IMR-90 (cell line): ENCODE measurements around the gene PACSIN3. TPM values are rescaled to one million over a fixed set of nuclear protein-coding genes. Genes with fewer than 3 reads are reported as not detected.

Experiments used
- ATAC-seq: fragments of 200-7000 bp; cut with Tn5 transposase; 2 replicates; pipeline ENCODE4 v1.9.1; 2020; ENCODE audit warnings: low read depth, mild to moderate bottlenecking, moderate library complexity
- BruUV-seq: library from RNA; stranded (reverse); fragments of 400-500 nt; replicated peaks from 2 replicates; lab custom pipeline; 2021; lab: Mats Ljungman, UMichigan
- CTCF ChIA-PET: fragments of 300-600 bp; formaldehyde crosslinking; extraction: SDS; loops from one replicate; lab custom pipeline; 2021; ENCODE audit warnings: antibody characterized with exemption; lab: Yijun Ruan, JAX
- POLR2A ChIA-PET: fragments of 300-600 bp; sonication (Branson Sonifier 250); formaldehyde crosslinking; loops from one replicate; lab custom pipeline; 2022; ENCODE audit warnings: antibody characterized with exemption; ENCODE audit not compliant: unreplicated experiment; lab: Charles Lee
- DNase-seq: peaks from one replicate; pipeline ENCODE4 v3.0.0; 2013
- H2AFZ ChIP-seq: replicated peaks from 2 replicates; pipeline ENCODE3; 2013; ENCODE audit warnings: low read length, mild to moderate bottlenecking; ENCODE audit not compliant: poor library complexity
- H2AK5ac ChIP-seq: 2 replicates; pipeline ENCODE4 v1.6.1; 2013; ENCODE audit warnings: low read depth, low read length, inconsistent platforms
- H2AK9ac ChIP-seq: replicated peaks from 2 replicates; pipeline ENCODE3; 2013; ENCODE audit warnings: mild to moderate bottlenecking, low read depth, low read length, moderate library complexity; ENCODE audit not compliant: poor library complexity
- H2BK120ac ChIP-seq: 2 replicates; pipeline ENCODE4 v1.6.1; 2013; ENCODE audit warnings: low read depth, low read length, inconsistent platforms
- H2BK15ac ChIP-seq: 3 replicates; pipeline ENCODE4 v1.6.1; 2013; ENCODE audit warnings: low read depth, low read length, inconsistent platforms
- H2BK20ac ChIP-seq: 2 replicates; pipeline ENCODE4 v1.6.1; 2013; ENCODE audit warnings: low read depth, mild to moderate bottlenecking, inconsistent platforms, low read length, moderate library complexity
- H2BK5ac ChIP-seq: 2 replicates; pipeline ENCODE4 v1.6.1; 2013; ENCODE audit warnings: mild to moderate bottlenecking, low read depth, low read length, inconsistent platforms; ENCODE audit not compliant: poor library complexity, severe bottlenecking
- H3K14ac ChIP-seq: replicated peaks from 2 replicates; pipeline ENCODE4 v1.6.1; 2013; ENCODE audit warnings: low read depth, low read length, inconsistent platforms
- H3K18ac ChIP-seq: 2 replicates; pipeline ENCODE4 v1.6.1; 2013; ENCODE audit warnings: low read depth, low read length, control low read depth
- H3K23ac ChIP-seq: 2 replicates; pipeline ENCODE4 v1.6.1; 2013; ENCODE audit warnings: low read depth, low read length, inconsistent platforms
- H3K27ac ChIP-seq: 2 replicates; pipeline ENCODE4 v1.5.1; 2013; ENCODE audit warnings: mild to moderate bottlenecking, control low read depth, low read length; ENCODE audit not compliant: insufficient read depth
- H3K27me3 ChIP-seq: 2 replicates; pipeline ENCODE4 v1.6.1; 2013; ENCODE audit warnings: low read length; ENCODE audit not compliant: control insufficient read depth, insufficient read depth
- H3K36me3 ChIP-seq: 2 replicates; pipeline ENCODE4 v1.6.1; 2013; ENCODE audit warnings: low read length, mixed read lengths; ENCODE audit not compliant: control insufficient read depth, insufficient read depth
- H3K4ac ChIP-seq: 2 replicates; pipeline ENCODE4 v1.6.1; 2013; ENCODE audit warnings: low read depth, low read length, inconsistent platforms
- H3K4me1 ChIP-seq: 2 replicates; pipeline ENCODE4 v1.6.1; 2013; ENCODE audit warnings: low read length, mixed read lengths; ENCODE audit not compliant: control insufficient read depth, insufficient read depth
- H3K4me2 ChIP-seq: 2 replicates; pipeline ENCODE4 v1.6.1; 2013; ENCODE audit warnings: low read depth, mild to moderate bottlenecking, control low read depth, low read length, moderate library complexity
- H3K4me3 ChIP-seq: 2 replicates; pipeline ENCODE4 v1.5.1; 2013; ENCODE audit warnings: low read depth, mild to moderate bottlenecking, control low read depth, low read length, moderate library complexity; ENCODE audit not compliant: insufficient read depth
- H3K56ac ChIP-seq: 2 replicates; pipeline ENCODE4 v1.6.1; 2013; ENCODE audit warnings: low read length, inconsistent platforms; ENCODE audit not compliant: insufficient read depth; ENCODE audit errors: extremely low read depth
- H3K79me1 ChIP-seq, 2 experiments: 2 replicates each; pipeline ENCODE4 v1.6.1; 2013; ENCODE audit warnings: low read length in 2 of 2, inconsistent platforms in 1 of 2, low read depth in 1 of 2
- H3K9ac ChIP-seq: 2 replicates; pipeline ENCODE4 v1.6.1; 2013; ENCODE audit warnings: low read depth, low read length, control low read depth
- H3K9me1 ChIP-seq: 2 replicates; pipeline ENCODE4 v1.6.1; 2013; ENCODE audit warnings: low read length, inconsistent platforms; ENCODE audit not compliant: insufficient read depth
- H3K9me3 ChIP-seq: 2 replicates; pipeline ENCODE4 v1.6.1; 2013; ENCODE audit warnings: low read length; ENCODE audit not compliant: control insufficient read depth, insufficient read depth
- H4K20me1 ChIP-seq: 2 replicates; pipeline ENCODE4 v1.6.1; 2013; ENCODE audit warnings: low read length, inconsistent platforms; ENCODE audit not compliant: insufficient read depth
- H4K5ac ChIP-seq: 2 replicates; pipeline ENCODE4 v1.6.1; 2013; ENCODE audit warnings: mild to moderate bottlenecking, low read depth, low read length, control low read depth
- H4K8ac ChIP-seq, 2 experiments: 2 replicates each; pipeline ENCODE4 v1.6.1; 2013; ENCODE audit warnings: low read depth in 2 of 2, low read length in 2 of 2, control low read depth in 1 of 2, inconsistent platforms in 1 of 2
- H4K91ac ChIP-seq: 2 replicates; pipeline ENCODE4 v1.6.1; 2013; ENCODE audit warnings: low read depth, low read length, inconsistent platforms; ENCODE audit not compliant: insufficient read depth
- CHD1 ChIP-seq: IDR thresholded peaks from 2 replicates; pipeline ENCODE4 v1.6.1; 2012; ENCODE audit warnings: low read depth, low read length, improper control_type of control experiment
- MAZ ChIP-seq: IDR thresholded peaks from 2 replicates; pipeline ENCODE4 v1.6.1; 2012; ENCODE audit warnings: low read depth, mild to moderate bottlenecking, low read length, improper control_type of control experiment, moderate library complexity, borderline replicate concordance
- POLR2A ChIP-seq: IDR thresholded peaks from 2 replicates; pipeline ENCODE4 v1.6.1; 2012; ENCODE audit warnings: mild to moderate bottlenecking, low read depth, low read length
- RCOR1 ChIP-seq: IDR thresholded peaks from 2 replicates; pipeline ENCODE4 v1.6.1; 2012; ENCODE audit warnings: mild to moderate bottlenecking, low read length, improper control_type of control experiment; ENCODE audit not compliant: insufficient replicate concordance
- WGBS, 2 experiments: methylation state at CpG; one replicate each; pipeline versions ENCODE4 v1.1.5 to v1.1.7; 2013; ENCODE audit warnings: missing lambda C conversion rate in 2 of 2; ENCODE audit not compliant: insufficient read length in 1 of 2; ENCODE audit errors: extremely low coverage in 2 of 2; 5-methylcytosine and 5-hydroxymethylcytosine counted together
- dilution Hi-C: fragments of 300-500 bp; cut with HindIII; formaldehyde crosslinking; loops from one replicate; pipeline ENCODE4 v1.14.3; 2018; ENCODE audit warnings: low sequenced_read_pairs; ENCODE audit not compliant: unreplicated experiment
- in situ Hi-C: fragments of 300-500 bp; cut with MboI; formaldehyde crosslinking; loops from 3 replicates; pipeline ENCODE4 v1.14.3; 2019; ENCODE audit warnings: low sequenced_read_pairs, inconsistent platforms, mixed read lengths
- intact Hi-C: fragments of 100-400 bp; cut with micrococcal nuclease; formaldehyde crosslinking; loops from 2 replicates; pipeline ENCODE4 v1.10.0; 2022
- polyA plus RNA-seq, 3 experiments: library from polyadenylated mRNA; depleted of rRNA; stranded (reverse); fragments of >200 nt; gene quantifications; 2 replicates each; pipeline ENCODE4 v1.2.3, GENCODE V29; 2012; ENCODE audit warnings: low replicate concordance in 1 of 3
- total RNA-seq: library from RNA; depleted of rRNA; stranded (reverse); fragments of >200 nt; gene quantifications from 2 replicates; pipeline ENCODE4 v1.2.3, GENCODE V29; 2012

The PACSIN3 gene
- total and polyA plus RNA-seq, 2 of the 4 experiments (the other 2 are of a cell fraction), result 19.2 to 21.1 TPM

DNA sequence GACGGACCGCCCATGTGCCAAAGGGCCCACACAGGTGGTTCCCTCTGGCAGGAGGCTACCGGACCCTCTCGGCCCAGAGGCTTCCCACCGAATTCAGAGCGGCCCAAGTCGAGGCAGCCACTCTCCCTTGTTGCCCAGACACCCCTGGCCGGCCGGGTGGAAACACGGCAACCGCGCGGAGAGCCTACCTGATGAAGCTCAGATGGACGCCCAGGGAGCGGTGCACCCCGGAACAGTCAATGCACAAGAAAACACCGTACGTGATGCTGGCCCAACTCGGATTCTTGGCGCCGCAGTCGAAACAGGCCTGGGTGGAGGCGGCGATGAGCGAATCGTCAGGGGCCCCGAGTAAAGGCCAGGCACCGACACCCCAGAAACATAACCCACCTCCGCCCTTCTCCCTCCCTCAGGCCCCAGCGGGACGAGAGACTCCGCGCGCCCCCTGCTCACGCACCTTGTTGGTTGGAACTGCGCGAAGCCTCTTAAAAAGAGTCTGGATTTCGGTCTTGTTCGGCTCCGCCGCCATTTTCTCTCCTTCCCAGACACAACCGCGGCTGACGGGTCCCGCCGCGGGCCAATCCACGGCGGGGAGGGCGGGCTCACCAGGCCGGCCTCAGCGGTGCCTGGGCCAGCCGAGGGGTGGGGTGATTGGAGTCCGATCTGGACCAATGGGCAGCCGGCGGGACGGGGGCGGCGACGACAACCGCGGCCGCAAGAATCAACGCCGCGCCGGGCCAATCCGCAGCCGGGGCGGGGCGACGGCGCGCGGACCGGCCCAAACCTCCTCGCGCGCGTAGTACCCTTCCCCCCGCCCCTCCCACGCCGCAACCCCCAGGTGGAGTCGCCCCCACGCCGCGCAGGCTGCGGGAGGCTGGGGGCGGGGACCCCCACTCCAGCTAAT is 9.7 kb downstream of the PACSIN3 start, which contains the start of gene ARFGAP2:
Gene ARFGAP2 (minus strand): TSS at position 552 of the 901 bp plus-strand sequence. CDS start 26 bp downstream, at position 526.
- Histone ChIP-seq H3K79me1 (peaks cover 17 to 56% of the 10 kb centered on the region in 2 experiments), H3K4me3 (peak within 1 kb of the TSS; percentile 92), H3K4me2 (peak within 1 kb of the TSS; percentile 99), H3K14ac (peak within 1 kb of the TSS; percentile 98), H4K20me1 (peaks cover 13% of the 10 kb centered on the region; the same call in 1 of the 2 replicates), H3K9me3 (no peaks in the 10 kb centered on the region), H3K4ac (peak within 1 kb of the TSS; percentile 98), H3K4me1 (peaks cover 9% of the 10 kb centered on the region), H2BK120ac (peak within 1 kb of the TSS; percentile 79), H3K36me3 (peaks cover 48% of the 10 kb centered on the region), H3K23ac (peak within 1 kb of the TSS; percentile 96), H3K56ac (peak within 1 kb of the TSS; percentile 93), H4K8ac (peak within 1 kb of the TSS; percentile 97 to 98), H2AFZ (peak within 1 kb of the TSS; percentile 98), H4K91ac (peak within 1 kb of the TSS; percentile 92), H3K18ac (peak within 1 kb of the TSS; percentile 77), H4K5ac (peak within 1 kb of the TSS; percentile 86), H2AK5ac (peak within 1 kb of the TSS; percentile 98), H2BK20ac (no peak within 1 kb of the TSS; the same call in 1 of the 2 replicates), H2AK9ac (peak within 1 kb of the TSS; percentile 100), H2BK5ac (peak within 1 kb of the TSS; percentile 87), H3K27me3 (no peaks in the 10 kb centered on the region), H2BK15ac (no peak within 1 kb of the TSS), H3K9me1 (0 out of 2 replicates have a peak, but pooled peaks cover 3% of the 10 kb centered on the region), H3K27ac (peak within 1 kb of the TSS; percentile 97), H3K9ac (peak within 1 kb of the TSS; percentile 97)
- ChIA-PET CTCF (interaction anchor here (0.5 to 1.5 kb wide), 3 partner anchors 54 to 96 kb away, joined by 3 to 6 read pairs (median 5); no protein-coding TSS in a partner anchor), POLR2A (no interaction called here)
- WGBS, 2 experiments, result 1% methylated on average over 25 of the region's 89 CpGs; no CpG with 5 or more reads in 1 of the 2 experiments
- in situ Hi-C loops, result loop anchor here (5.0 kb wide), 1 partner anchor 86 kb away; no protein-coding TSS in a partner anchor
- dilution Hi-C loops, result no loop called here
- peak; percentile 94 for DNase-seq
- no TSS peak for BruUV-seq
- TF ChIP-seq POLR2A, result peak; percentile 72; the same call in 1 of the 2 replicates
- no peak for TF ChIP-seq RCOR1
- TF ChIP-seq MAZ, result peak; percentile 81; the same call in 1 of the 2 replicates
- TF ChIP-seq CHD1, result 0 out of 2 replicates have a peak, but pooled peaks have one; percentile 58
- intact Hi-C loops, result loop anchor here (1.0 to 2.0 kb wide), 4 partner anchors 58 to 179 kb away; no protein-coding TSS in a partner anchor
- ATAC-seq, result peak; percentile 97
